Thyroid gland (tissue), 4 donors: Measurements from ENCODE around the gene STT3B.

ENCODE experiments used
- CTCF ChIP-seq, 6 experiments: fragments of 200-600 bp in 3 of 6; fragments of 450-650 bp in 3 of 6; sonication (generic) in 3 of 6; IDR thresholded peaks; one replicate each; pipeline ENCODE4 v1.5.1; 2016 to 2019; ENCODE audit warnings: antibody characterized with exemption in 6 of 6, mild to moderate bottlenecking in 2 of 6, inconsistent platforms in 1 of 6, moderate library complexity in 1 of 6
- POLR2A ChIP-seq, 2 donors: fragments of 450-650 bp; IDR thresholded peaks; one replicate each; pipeline ENCODE4 v1.6.1; 2017; ENCODE audit warnings: antibody characterized with exemption in 2 of 2, mild to moderate bottlenecking in 2 of 2, moderate library complexity in 1 of 2

GRCh38 chr3:31589228-31589627, 56.5 kb downstream of the STT3B start:
- TF ChIP-seq CTCF (IDR thresholded peaks at IDR 0.05) (no peak), POLR2A (IDR thresholded peaks at IDR 0.05) (no peak)
